ENCODE results near the gene NTN1.

- TF ChIP-seq CTCF (IDR thresholded peaks at IDR 0.05) (no peak), POLR2A (IDR thresholded peaks at IDR 0.05) (no peak)
Observed at GRCh38 chr17:9225305-9226101, 204.2 kb downstream of the NTN1 start.
